Measurements from ENCODE around the gene SMIM35.

Gene SMIM35

DNA sequence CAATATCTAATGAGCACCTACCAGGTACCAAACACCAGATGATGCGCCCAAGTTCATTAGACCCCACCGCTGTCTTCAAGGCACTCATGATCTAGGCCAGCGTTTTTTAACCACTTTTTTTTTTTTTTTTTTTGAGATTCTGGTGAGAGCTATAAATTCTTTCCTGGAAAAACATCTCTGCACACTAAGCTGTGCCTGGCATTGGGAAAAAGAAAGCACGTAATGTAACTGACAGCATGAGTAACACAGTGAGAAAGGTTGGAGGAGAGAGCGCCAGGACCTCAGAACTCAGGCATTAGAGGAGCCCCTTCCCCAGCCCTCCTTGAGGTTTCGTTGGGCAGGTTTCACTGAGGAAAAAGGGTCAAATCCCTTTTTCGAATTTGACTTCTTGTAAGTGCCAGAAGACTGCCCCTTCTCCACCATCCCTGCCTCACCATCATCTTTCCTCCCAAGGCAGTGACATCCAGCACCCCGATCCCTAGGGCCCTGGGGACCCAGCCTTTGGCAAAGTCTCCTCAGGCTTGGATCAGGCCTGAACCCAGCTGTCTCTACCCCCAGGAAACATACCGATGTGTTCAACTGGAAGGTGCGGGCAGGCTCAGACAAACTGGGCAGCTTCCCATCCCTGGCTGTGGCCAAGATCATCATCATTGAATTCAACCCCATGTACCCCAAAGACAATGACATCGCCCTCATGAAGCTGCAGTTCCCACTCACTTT is 26.1 kb upstream of the SMIM35 start:
- no peak for TF ChIP-seq ZNF565 (CRISPR knock-in tag; conservative IDR thresholded peaks at IDR 0.05; ENCODE audit: low read depth)
- TF ChIP-seq ZFP3 (CRISPR knock-in tag; IDR thresholded peaks at IDR 0.05) = no peak
- no peak for TF ChIP-seq TCF4 (CRISPR knock-in tag; IDR thresholded peaks at IDR 0.05; ENCODE audit: borderline replicate concordance)
- no peak for TF ChIP-seq ZNF8 (CRISPR knock-in tag; IDR thresholded peaks at IDR 0.05)
- TF ChIP-seq RARB (CRISPR knock-in tag; IDR thresholded peaks at IDR 0.05) = no peak
- TF ChIP-seq, protein P1, sequence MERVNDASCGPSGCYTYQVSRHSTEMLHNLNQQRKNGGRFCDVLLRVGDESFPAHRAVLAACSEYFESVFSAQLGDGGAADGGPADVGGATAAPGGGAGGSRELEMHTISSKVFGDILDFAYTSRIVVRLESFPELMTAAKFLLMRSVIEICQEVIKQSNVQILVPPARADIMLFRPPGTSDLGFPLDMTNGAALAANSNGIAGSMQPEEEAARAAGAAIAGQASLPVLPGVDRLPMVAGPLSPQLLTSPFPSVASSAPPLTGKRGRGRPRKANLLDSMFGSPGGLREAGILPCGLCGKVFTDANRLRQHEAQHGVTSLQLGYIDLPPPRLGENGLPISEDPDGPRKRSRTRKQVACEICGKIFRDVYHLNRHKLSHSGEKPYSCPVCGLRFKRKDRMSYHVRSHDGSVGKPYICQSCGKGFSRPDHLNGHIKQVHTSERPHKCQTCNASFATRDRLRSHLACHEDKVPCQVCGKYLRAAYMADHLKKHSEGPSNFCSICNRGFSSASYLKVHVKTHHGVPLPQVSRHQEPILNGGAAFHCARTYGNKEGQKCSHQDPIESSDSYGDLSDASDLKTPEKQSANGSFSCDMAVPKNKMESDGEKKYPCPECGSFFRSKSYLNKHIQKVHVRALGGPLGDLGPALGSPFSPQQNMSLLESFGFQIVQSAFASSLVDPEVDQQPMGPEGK (CRISPR knock-in tag; IDR thresholded peaks at IDR 0.05; ENCODE audit: borderline replicate concordance) = no peak
- no peak for TF ChIP-seq ZC3H10 (CRISPR knock-in tag; IDR thresholded peaks at IDR 0.05)
- ATAC-seq = no peak

DNA sequence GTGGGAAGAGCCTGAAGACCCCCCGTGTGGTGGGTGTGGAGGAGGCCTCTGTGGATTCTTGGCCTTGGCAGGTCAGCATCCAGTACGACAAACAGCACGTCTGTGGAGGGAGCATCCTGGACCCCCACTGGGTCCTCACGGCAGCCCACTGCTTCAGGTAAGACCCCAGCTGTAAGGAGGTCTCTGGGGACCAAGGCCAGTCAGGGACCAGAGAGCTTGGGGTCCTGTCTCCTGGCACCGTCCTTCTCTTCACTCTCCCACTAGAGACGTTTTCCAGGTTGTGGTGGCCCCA is 24.9 kb upstream of the SMIM35 start:
- ATAC-seq = no peak
- TF ChIP-seq CSDC2 (CRISPR knock-in tag; IDR thresholded peaks at IDR 0.05) = no peak
- TF ChIP-seq ZFP3 (CRISPR knock-in tag; IDR thresholded peaks at IDR 0.05) = no peak
- no peak for TF ChIP-seq SNAI2 (CRISPR knock-in tag; IDR thresholded peaks at IDR 0.05)

DNA sequence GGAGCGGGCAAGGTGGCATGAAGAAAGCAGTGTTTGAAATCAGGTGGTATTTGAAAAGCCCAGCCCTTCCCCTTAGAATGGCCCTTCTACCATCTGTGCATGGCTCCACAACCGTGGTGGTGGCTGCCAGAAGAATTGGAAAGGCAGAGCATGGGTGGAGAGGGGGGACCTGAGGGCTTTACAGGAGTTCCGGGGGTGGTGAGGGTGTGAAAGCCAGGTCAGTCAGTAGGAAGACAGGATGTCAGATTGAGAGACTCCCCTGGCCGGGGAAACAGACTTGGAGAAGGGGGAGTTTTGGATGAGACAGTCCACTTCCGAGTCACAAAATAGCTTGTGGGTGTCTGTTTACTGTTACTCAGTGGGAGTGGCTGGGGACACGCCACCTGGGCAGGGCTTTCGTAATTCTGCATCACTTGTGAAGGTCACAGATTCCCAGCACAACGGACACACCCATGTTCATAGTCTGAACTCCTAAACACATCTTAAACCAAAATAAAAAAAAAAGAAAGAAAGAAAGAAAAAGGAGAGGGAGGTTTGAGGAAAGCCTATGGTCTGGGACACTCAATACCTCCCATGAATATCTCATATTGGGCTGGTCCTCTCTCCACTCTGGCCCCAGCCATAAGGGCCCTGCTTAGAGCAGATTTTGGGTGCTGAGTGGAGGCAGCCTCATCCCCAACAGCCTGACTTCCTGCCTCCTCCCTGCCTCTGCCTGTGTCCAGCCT is 24.4 kb upstream of the SMIM35 start:
- no peak for ATAC-seq
- no peak for TF ChIP-seq ZFP3 (CRISPR knock-in tag; IDR thresholded peaks at IDR 0.05)
- TF ChIP-seq ESRRG (CRISPR knock-in tag; IDR thresholded peaks at IDR 0.05) = no peak
- TF ChIP-seq TOX (CRISPR knock-in tag; IDR thresholded peaks at IDR 0.05; ENCODE audit: borderline replicate concordance) = no peak
- TF ChIP-seq, protein P2, sequence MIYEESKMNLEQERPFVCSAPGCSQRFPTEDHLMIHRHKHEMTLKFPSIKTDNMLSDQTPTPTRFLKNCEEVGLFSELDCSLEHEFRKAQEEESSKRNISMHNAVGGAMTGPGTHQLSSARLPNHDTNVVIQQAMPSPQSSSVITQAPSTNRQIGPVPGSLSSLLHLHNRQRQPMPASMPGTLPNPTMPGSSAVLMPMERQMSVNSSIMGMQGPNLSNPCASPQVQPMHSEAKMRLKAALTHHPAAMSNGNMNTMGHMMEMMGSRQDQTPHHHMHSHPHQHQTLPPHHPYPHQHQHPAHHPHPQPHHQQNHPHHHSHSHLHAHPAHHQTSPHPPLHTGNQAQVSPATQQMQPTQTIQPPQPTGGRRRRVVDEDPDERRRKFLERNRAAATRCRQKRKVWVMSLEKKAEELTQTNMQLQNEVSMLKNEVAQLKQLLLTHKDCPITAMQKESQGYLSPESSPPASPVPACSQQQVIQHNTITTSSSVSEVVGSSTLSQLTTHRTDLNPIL (CRISPR knock-in tag; IDR thresholded peaks at IDR 0.05; ENCODE audit: low read depth) = no peak
- TF ChIP-seq CSDC2 (CRISPR knock-in tag; IDR thresholded peaks at IDR 0.05) = no peak
- TF ChIP-seq, protein P1 (CRISPR knock-in tag; IDR thresholded peaks at IDR 0.05; ENCODE audit: borderline replicate concordance) = no peak
- TF ChIP-seq ZNF8 (CRISPR knock-in tag; IDR thresholded peaks at IDR 0.05) = no peak
- TF ChIP-seq, protein P3, sequence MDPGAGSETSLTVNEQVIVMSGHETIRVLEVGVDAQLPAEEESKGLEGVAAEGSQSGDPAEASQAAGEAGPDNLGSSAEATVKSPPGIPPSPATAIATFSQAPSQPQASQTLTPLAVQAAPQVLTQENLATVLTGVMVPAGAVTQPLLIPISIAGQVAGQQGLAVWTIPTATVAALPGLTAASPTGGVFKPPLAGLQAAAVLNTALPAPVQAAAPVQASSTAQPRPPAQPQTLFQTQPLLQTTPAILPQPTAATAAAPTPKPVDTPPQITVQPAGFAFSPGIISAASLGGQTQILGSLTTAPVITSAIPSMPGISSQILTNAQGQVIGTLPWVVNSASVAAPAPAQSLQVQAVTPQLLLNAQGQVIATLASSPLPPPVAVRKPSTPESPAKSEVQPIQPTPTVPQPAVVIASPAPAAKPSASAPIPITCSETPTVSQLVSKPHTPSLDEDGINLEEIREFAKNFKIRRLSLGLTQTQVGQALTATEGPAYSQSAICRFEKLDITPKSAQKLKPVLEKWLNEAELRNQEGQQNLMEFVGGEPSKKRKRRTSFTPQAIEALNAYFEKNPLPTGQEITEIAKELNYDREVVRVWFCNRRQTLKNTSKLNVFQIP (CRISPR knock-in tag; IDR thresholded peaks at IDR 0.05; ENCODE audit: borderline replicate concordance, low read depth) = no peak
- TF ChIP-seq BACH2 (CRISPR knock-in tag; IDR thresholded peaks at IDR 0.05; ENCODE audit: borderline replicate concordance) = no peak
- no peak for TF ChIP-seq ZFP30 (CRISPR knock-in tag; IDR thresholded peaks at IDR 0.05)
- TF ChIP-seq, protein P4, sequence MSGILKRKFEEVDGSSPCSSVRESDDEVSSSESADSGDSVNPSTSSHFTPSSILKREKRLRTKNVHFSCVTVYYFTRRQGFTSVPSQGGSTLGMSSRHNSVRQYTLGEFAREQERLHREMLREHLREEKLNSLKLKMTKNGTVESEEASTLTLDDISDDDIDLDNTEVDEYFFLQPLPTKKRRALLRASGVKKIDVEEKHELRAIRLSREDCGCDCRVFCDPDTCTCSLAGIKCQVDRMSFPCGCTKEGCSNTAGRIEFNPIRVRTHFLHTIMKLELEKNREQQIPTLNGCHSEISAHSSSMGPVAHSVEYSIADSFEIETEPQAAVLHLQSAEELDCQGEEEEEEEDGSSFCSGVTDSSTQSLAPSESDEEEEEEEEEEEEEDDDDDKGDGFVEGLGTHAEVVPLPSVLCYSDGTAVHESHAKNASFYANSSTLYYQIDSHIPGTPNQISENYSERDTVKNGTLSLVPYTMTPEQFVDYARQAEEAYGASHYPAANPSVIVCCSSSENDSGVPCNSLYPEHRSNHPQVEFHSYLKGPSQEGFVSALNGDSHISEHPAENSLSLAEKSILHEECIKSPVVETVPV (CRISPR knock-in tag; IDR thresholded peaks at IDR 0.05) = no peak
- TF ChIP-seq, protein P5, sequence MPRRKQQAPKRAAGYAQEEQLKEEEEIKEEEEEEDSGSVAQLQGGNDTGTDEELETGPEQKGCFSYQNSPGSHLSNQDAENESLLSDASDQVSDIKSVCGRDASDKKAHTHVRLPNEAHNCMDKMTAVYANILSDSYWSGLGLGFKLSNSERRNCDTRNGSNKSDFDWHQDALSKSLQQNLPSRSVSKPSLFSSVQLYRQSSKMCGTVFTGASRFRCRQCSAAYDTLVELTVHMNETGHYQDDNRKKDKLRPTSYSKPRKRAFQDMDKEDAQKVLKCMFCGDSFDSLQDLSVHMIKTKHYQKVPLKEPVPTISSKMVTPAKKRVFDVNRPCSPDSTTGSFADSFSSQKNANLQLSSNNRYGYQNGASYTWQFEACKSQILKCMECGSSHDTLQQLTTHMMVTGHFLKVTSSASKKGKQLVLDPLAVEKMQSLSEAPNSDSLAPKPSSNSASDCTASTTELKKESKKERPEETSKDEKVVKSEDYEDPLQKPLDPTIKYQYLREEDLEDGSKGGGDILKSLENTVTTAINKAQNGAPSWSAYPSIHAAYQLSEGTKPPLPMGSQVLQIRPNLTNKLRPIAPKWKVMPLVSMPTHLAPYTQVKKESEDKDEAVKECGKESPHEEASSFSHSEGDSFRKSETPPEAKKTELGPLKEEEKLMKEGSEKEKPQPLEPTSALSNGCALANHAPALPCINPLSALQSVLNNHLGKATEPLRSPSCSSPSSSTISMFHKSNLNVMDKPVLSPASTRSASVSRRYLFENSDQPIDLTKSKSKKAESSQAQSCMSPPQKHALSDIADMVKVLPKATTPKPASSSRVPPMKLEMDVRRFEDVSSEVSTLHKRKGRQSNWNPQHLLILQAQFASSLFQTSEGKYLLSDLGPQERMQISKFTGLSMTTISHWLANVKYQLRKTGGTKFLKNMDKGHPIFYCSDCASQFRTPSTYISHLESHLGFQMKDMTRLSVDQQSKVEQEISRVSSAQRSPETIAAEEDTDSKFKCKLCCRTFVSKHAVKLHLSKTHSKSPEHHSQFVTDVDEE (CRISPR knock-in tag; IDR thresholded peaks at IDR 0.05) = no peak
- no peak for TF ChIP-seq GLIS3 (CRISPR knock-in tag; IDR thresholded peaks at IDR 0.05)
- no peak for TF ChIP-seq ARNTL (CRISPR knock-in tag; IDR thresholded peaks at IDR 0.05; ENCODE audit: borderline replicate concordance, low read depth)
- TF ChIP-seq OSR1 (CRISPR knock-in tag; IDR thresholded peaks at IDR 0.05) = no peak
- TF ChIP-seq ZC3H10 (CRISPR knock-in tag; IDR thresholded peaks at IDR 0.05) = no peak
- no peak for TF ChIP-seq TCF4 (CRISPR knock-in tag; IDR thresholded peaks at IDR 0.05; ENCODE audit: borderline replicate concordance)

All from SK-N-SH treated with all-trans-retinoic acid at 6 μM for 48 hours (cell line).